ENCODE data around the gene EHD2.
"Not testable (repeated sequence)": the region's sequence is repeated elsewhere in the genome, so short reads cannot be mapped to it uniquely, and the experiment has no call there.

Gene EHD2, protein sequence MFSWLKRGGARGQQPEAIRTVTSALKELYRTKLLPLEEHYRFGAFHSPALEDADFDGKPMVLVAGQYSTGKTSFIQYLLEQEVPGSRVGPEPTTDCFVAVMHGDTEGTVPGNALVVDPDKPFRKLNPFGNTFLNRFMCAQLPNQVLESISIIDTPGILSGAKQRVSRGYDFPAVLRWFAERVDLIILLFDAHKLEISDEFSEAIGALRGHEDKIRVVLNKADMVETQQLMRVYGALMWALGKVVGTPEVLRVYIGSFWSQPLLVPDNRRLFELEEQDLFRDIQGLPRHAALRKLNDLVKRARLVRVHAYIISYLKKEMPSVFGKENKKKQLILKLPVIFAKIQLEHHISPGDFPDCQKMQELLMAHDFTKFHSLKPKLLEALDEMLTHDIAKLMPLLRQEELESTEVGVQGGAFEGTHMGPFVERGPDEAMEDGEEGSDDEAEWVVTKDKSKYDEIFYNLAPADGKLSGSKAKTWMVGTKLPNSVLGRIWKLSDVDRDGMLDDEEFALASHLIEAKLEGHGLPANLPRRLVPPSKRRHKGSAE

DNA sequence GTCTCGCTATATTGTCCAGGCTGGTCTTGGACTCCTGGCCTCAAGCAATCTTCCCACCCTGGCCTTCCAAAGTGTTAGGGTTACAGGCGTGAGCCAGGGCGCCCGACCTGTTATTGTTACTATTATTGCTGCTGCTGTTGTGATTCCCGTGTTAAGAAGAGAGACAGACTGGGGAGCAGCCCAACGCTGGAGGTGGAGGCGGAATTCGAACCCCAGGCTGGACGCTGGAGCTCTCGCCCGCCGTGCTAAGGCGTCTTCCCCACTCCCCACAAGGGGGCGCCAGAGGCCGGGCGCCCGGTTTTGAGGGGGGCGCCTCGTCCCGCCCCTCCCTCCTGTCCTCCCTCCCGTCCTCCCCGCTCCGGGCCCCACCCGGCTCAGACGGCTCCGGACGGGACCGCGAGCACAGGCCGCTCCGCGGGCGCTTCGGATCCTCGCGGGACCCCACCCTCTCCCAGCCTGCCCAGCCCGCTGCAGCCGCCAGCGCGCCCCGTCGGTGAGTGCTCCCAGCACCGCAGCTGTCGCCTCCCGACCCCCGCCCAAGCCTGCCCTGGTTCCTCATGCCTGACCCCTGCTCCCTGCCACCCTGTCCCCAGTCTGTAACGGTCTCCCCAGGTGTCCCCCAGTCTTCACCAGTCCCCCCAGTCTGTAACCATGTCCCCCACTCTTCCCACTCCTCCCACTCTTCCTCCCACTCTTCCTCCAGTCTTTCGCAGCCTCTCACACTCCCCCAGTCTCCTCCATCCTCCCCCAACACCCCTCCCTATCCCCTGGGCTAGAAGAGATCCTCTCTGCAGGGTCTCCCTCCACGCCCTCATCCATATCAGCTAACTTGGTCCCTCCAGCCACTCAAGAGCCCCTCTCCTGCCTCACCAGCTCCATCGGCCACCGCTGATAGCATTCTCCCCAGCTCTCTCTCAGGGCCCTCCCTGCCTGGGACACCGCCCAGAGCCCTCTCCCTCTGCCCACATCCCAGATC is at the start of gene EHD2:
EHD2 (plus strand) TSS at position 377 of the 976 bp plus-strand sequence. CDS start 3,191 bp downstream, outside the sequence.
- peak; percentile 70 for DNase-seq (ENCODE audit: low read depth)

DNA sequence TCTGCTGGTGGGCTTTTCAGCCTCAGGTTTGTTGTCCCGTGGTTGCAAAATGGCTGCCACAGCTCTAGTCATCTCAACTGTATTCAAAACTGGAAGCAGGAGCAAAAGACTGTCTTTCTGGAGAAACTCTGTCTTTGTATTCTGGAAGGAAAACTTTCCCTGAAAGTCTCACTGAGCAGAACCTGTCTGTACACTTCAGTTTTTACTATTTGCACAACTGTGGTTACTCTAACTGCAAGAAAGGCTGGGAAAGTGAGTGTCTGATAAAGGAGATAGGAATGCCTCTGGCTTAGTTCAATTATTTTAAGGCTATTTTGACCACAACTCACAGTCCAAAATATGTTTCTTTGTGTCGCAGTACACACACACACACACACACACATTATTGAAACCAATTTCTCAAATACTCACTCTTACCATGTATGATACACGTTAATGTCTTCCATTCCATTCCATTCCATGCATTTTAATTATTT is 49.7 kb upstream of the EHD2 start:
- peak; percentile 95 for DNase-seq (ENCODE audit: low read depth)

DNA sequence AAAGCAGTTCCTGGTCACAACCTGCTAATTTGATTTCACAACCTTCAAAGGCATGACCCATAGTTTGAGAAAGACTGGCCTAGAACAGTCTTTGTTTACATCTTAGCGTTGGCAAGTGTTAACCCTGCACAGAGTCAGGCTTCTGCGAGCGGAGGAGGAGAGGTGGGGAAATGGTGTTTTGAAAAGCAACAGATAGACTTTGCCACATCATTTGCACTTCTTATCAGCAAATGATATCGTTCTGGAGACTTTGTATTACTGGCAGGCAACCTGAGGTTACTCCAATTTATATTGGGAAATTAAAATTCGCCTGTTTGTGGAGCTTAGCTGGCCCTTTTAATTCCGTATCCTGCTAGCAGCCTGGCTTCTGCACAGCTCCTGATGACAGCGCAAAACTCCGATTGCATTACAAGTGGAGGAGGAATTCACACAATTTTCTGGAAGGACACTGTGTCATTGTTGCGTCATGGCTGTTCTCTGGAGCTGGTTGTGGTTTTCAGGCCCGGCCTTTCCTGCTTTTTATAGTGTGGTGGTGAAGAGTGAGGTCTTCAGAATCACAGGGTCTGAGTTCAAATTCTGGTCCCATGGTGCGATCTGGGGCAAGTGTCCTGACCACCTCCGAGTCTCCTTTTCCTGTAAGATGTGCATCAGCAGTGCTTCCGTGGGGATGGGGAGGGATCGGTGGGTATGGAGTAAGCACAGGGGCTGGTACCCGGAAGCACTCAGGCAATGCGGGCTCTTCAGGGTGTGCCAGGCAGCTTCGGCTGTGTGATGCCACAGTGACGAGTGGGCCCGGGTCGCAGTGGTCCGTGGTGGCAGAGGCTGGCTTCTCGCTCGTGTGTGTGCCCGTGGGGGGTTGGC is 49.1 kb upstream of the EHD2 start:
- peak; percentile 100 for DNase-seq (ENCODE audit: low read depth)

DNA sequence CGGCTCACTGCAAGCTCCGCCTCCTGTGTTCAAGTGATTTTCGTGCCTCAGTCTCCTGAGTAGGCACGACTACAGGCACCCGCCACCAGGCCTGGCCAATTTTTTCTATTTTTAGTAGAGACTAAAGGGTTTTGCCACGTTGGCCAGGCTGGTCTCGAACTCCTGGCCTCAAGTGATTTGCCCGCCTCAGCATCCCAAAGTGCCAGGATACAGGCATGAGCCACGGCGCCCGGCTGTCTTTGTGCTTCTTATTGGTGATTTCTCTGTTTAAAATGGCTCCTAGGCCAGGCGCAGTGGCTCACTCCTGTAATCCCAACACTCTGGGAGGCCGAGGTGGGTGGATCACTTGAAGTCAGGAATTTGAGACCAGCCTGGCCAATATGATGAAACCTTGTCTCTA is 44.7 kb upstream of the EHD2 start:
- not testable (repeated sequence) for DNase-seq (ENCODE audit: low read depth)

DNA sequence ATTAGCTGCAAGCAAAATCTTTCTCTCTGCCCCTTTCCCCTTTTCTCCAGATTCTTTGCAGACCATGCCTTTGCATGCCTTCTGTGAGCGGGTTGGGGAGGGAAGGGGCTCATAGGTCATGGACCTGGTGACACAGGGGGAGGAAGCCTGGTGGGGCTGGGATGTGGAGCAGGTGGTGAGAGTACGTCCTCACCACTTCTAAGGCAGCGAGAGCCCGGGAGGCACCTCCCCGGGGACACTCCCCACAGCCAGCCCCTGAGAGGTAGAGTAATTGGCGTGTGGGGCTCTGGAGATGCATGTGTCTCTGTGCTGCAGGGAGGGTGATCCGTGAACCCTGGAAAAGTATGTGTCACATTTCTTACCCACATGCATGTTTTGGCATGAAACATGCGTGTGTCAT is 42.5 kb upstream of the EHD2 start:
- no peak for DNase-seq (ENCODE audit: low read depth)

DNA sequence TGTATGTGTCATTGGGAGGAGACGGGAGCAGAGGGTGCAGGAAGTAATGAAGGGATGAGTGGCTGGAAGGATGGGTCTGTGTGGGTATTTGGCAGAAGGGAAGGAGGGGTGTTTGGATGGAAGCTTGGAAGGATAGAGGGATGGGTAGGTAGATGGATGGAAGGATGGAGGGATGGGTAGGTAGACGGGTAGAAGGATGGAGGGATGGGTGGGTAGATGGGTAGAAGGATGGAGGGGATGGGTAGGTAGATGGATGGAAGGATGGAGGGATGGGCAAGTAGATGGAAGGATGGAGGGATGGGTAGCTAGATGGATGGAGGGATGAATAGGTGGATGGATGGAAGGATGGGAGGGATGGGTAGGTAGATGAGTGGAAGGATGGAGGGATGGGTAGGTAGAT is 41.7 kb upstream of the EHD2 start:
- no peak for DNase-seq (ENCODE audit: low read depth)

DNA sequence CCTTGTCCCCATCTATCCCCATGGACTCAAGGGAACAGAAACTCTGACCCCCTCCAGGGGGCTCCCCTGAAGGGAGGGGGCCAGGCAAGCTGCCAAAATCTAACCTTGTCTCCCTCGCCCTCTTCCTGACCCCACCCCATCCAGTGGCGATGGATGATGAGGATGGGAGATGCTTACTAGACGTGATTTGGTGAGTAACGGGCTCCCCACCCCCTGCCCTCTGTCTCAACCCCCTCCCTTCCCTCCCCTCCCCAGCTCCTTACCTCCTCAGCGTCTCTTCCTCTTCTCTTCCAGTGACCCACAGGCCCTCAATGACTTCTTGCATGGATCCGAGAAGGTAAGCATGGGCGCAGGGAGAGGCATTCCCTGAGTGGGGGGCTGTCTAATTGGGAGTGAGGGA is 39.8 kb upstream of the EHD2 start:
- DNase-seq (ENCODE audit: low read depth), result no peak

DNA sequence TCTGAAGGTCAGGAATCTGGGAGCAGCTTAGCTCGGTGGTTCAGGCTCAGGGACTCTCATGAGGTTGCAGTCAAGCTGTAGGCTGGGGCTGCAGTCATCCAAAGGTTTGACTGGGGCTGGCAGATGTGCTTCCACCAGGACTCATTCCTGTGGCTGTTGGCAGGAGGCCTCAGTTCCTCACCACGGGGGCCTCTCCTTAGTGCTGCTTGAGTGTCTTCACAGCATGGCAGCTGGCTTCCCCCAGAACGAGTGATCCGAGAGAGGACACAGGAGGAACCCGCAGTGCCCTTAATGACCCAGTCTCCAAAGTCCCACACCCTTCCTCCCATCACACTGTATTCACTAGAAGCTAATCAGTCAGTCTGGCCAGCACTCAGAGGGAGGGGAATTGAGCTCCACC is 38.7 kb upstream of the EHD2 start:
- no peak for DNase-seq (ENCODE audit: low read depth)

DNA sequence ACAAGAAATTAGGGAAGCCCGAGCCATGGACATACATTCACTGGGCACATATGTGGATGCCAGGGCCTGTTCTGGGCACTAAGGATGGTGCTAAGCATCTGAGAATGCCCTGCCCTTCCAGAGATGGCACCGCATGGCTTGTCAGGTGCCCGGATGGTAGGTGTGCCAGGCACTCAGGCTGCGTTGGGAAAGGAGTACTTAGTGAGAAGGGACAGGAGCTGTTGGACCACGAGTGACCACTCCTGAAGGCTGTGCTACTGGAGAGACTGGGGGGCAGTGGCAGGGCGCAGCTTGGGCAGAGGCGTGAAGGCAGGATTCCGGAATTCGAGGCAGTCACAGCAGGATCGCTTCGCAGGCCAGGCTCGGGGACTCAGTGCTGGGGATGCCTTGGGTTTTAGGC is 38.0 kb upstream of the EHD2 start:
- no peak for DNase-seq (ENCODE audit: low read depth)

DNA sequence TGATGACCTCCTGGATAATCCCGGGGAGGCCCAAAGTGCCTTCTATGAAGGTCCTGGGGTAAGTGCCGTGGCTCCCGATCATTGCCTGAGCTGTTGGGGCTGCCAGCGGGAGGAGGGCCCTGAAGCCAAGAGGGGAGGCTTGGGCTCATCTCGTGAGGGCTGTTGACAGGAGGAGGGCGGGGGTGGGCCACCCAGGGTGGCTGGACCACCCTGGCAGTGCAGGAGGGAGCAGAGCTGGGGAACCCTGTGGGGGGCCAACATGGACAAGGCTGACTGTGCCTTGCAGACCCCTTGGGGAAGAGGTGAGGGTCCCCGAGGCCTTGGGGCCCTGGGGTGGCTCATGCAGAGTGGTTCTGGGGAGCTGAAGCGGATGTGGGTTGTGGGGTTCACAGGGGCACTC is 37.4 kb upstream of the EHD2 start:
- DNase-seq (ENCODE audit: low read depth), result no peak

DNA sequence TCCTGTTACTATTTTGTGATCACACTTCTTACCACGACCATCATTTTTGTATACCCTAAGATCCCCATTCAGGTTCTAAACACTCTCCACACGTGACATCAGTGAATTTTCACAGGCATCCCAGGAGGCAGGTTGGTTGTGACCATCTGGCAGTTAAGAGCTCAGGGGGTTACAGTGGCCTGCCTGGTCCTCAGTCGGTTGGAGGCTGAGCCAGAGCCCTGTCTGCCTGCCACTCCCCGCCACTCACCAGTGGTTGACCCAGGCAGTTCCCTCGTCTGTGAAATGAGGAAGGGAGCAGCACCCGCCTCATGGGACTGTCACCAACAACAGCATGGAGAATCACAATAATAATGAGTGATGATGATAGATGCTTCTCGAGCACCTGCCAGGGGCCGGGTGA is 36.4 kb upstream of the EHD2 start:
- DNase-seq (ENCODE audit: low read depth), result no peak

DNA sequence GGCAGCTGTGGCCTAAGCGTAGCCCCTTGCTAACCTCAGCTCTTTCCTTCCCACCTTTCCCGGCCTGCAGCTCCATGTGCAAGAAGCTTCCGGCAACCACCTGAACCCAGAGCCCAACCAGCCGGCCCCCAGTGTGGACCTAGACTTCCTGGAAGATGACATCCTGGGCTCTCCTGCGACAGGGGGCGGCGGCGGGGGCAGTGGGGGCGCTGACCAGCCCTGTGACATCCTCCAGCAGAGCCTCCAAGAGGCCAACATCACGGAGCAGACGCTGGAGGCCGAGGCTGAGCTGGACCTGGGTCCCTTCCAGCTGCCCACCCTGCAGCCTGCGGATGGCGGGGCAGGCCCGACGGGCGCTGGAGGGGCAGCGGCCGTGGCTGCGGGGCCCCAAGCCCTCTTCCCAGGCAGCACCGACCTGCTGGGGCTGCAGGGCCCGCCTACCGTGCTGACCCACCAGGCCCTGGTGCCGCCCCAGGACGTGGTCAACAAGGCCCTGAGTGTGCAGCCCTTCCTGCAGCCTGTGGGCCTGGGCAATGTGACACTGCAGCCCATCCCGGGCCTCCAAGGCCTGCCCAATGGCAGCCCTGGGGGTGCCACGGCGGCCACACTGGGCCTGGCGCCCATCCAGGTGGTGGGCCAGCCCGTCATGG is 33.8 kb upstream of the EHD2 start:
- no peak for DNase-seq (ENCODE audit: low read depth)

DNA sequence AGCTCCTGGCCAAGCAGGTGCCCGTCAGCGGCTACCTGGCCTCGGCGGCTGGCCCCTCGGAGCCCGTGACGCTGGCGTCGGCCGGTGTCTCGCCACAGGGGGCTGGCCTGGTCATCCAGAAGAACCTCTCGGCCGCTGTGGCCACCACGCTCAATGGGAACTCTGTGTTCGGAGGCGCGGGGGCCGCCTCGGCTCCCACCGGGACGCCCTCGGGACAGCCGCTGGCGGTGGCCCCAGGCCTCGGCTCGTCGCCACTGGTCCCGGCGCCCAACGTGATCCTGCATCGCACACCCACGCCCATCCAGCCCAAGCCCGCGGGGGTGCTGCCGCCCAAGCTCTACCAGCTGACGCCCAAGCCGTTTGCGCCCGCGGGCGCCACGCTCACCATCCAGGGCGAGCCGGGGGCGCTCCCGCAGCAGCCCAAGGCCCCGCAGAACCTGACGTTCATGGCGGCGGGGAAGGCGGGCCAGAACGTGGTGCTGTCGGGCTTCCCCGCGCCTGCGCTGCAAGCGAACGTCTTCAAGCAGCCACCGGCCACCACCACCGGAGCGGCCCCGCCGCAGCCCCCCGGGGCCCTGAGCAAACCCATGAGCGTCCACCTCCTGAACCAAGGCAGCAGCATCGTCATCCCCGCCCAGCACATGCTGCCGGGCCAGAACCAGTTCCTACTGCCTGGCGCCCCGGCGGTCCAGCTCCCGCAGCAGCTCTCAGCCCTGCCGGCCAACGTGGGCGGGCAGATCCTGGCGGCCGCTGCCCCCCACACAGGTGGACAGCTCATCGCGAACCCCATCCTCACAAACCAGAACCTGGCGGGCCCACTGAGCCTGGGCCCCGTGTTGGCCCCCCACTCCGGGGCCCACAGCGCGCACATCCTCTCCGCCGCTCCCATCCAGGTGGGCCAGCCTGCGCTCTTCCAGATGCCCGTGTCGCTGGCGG is 33.0 kb upstream of the EHD2 start:
- no peak for DNase-seq (ENCODE audit: low read depth)

DNA sequence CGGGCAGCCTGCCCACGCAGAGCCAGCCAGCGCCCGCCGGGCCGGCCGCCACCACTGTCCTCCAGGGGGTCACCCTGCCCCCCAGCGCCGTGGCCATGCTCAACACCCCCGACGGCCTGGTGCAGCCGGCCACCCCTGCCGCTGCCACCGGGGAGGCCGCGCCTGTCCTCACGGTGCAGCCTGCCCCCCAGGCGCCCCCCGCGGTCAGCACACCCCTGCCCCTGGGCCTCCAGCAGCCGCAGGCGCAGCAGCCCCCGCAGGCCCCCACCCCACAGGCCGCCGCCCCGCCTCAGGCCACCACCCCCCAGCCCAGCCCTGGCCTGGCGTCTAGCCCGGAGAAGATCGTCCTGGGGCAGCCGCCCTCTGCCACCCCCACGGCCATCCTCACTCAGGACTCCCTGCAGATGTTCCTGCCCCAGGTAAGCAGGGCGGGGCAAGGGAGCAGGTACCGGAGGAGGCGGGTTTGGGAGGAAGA is 32.3 kb upstream of the EHD2 start:
- DNase-seq (ENCODE audit: low read depth), result no peak

DNA sequence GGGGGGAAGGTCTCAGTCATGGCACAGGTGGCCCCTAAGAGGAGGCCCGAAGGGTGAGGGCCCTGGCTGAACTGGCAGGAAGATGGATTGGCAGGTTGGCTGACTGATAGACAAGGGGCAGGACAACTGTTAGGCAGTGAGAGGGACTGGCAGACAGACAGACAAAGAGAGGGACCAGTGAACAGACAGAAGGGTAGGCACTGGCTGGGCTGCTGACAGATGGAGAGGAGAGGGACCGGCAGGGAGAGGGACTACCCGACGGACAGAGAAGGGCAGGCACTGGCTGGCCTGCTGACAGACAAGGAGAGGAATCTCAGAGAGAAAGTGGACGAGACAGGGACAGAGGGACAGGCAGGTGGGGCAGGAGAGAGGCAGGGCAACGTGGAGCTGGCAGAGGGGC is 31.8 kb upstream of the EHD2 start:
- DNase-seq (ENCODE audit: low read depth), result no peak

DNA sequence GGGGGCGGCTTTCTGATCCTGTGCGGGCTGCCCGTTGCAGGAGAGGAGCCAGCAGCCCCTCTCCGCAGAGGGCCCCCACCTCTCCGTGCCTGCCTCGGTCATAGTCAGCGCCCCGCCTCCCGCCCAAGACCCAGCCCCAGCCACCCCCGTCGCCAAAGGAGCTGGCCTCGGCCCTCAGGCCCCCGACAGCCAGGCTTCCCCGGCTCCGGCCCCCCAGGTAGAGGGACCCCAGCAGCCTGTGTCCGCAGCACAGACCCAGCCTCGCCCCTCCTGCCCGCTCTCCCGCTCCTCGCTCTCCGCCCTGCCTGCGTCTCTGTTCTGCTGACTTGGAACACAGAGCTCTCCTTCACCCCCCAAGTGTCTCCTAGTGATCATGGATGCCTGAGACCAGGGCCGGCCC is 31.3 kb upstream of the EHD2 start:
- no peak for DNase-seq (ENCODE audit: low read depth)

DNA sequence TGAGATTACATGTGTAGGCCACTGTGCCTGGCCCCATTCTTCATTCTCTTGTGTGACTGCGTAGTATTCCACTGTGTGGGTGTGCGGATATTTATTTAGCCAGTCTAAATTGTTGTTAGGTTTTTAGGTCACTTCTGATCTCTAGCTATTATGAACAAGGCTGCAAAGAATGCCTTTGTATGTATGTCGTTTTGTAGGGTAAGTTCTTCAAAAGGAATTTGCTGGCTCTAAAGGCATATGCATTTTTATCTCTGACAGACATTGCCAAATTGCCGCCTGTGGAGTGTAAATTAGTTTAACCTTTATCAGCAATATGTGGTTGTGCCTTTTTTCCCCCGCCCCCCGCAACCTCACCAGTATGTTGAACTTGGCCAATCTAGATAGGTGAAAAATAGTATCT is 30.3 kb upstream of the EHD2 start:
- DNase-seq (ENCODE audit: low read depth), result peak; percentile 51

DNA sequence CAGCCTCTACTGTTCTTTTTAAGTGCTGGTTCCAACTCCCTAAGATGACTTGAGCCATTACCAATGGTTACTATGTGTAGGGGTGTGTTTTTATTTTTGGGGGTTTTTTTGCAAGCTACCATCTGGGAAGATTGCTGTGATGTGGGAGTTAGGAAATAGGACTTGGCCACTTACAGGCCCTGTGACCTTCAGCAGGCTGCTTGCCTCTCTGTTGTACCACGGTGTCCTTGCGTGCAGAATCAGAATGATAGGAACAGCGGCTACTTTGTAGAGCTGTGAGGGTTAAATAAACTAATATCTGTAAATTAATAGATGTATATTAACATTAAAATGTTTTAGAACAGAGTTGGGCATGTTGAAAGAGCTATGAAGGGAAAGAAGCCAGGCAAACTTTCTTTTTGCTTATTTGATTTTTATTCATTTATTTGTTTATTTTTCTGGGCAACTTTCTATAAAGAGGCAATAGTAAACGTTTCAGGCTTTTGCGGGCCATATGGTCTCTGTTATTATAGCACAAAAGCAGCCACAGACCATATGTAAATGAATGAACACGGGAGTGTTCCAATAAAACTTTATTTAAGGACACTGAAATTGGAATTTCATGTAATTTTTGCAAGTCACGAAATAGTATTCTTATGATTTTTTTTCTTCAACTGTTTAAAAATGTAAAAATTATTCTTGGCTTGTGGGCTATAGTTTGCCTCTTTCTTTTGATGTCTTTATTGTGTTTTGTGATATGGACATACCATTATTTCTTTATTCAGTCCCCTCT is 26.4 kb upstream of the EHD2 start:
- DNase-seq (ENCODE audit: low read depth), result no peak

DNA sequence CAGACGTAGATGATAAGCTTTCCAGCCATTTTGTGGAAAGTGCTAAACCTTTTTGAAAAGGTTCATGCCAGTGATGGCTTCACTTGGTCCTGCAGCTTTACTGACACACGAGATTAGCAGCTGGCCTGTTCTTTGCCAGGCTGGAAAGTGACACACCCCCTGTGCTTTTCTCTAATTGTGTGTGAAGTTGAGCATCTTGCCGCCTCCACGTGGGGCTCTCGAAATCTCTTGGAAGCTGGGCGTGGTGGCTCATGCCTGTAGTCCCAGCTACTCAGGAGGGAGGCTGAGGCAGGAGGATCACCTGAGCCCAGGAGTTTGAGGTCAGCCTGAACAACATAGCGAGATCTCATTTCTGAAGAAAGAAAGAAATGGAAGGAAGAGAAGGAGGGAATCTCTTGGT is 25.3 kb upstream of the EHD2 start:
- DNase-seq (ENCODE audit: low read depth), result no peak

Measured in iris pigment epithelial cell (primary cell).